ENCODE data around the gene EIF2S2.
"Not testable (repeated sequence)": the region's sequence is repeated elsewhere in the genome, so short reads cannot be mapped to it uniquely, and the experiment has no call there.

GRCh38 chr20:34153169-34153568, 41.1 kb upstream of the EIF2S2 start:
- TF ChIP-seq, protein P1, sequence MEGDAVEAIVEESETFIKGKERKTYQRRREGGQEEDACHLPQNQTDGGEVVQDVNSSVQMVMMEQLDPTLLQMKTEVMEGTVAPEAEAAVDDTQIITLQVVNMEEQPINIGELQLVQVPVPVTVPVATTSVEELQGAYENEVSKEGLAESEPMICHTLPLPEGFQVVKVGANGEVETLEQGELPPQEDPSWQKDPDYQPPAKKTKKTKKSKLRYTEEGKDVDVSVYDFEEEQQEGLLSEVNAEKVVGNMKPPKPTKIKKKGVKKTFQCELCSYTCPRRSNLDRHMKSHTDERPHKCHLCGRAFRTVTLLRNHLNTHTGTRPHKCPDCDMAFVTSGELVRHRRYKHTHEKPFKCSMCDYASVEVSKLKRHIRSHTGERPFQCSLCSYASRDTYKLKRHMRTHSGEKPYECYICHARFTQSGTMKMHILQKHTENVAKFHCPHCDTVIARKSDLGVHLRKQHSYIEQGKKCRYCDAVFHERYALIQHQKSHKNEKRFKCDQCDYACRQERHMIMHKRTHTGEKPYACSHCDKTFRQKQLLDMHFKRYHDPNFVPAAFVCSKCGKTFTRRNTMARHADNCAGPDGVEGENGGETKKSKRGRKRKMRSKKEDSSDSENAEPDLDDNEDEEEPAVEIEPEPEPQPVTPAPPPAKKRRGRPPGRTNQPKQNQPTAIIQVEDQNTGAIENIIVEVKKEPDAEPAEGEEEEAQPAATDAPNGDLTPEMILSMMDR (IDR thresholded peaks at IDR 0.05; ENCODE audit: poor library complexity): not testable (repeated sequence)
- not testable (repeated sequence) for TF ChIP-seq EZH2phosphoT487 (IDR thresholded peaks at IDR 0.05; ENCODE audit: low read depth, severe bottlenecking, unreplicated experiment); EZH2 (IDR thresholded peaks at IDR 0.05; ENCODE audit: borderline replicate concordance)
